Keratinocyte (primary cell): Measurements from ENCODE around the gene EPHA2. TPM values are rescaled to one million over a fixed set of nuclear protein-coding genes. Genes with fewer than 3 reads are reported as not detected.

Experiments
- DNase-seq: peaks from one replicate; pipeline ENCODE4 v3.0.0-alpha.2; 2011; ENCODE audit warnings: low read depth, missing footprints, low spot score
- FAIRE-seq: peaks from 2 replicates; lab custom pipeline; 2011; peaks lifted over from hg19 to GRCh38; lab: Jason Lieb, UNC
- H2AFZ ChIP-seq: 2 replicates; pipeline ENCODE4 v1.6.0; 2012; ENCODE audit warnings: low read length, control low read depth, inconsistent platforms; ENCODE audit not compliant: control insufficient read depth
- H3K27ac ChIP-seq: 2 replicates; pipeline ENCODE4 v1.5.1; 2011; ENCODE audit warnings: low read length; ENCODE audit not compliant: control insufficient read depth, insufficient read depth
- H3K27me3 ChIP-seq: 3 replicates; pipeline ENCODE4 v1.6.0; 2011; ENCODE audit warnings: low read length; ENCODE audit not compliant: control insufficient read depth, insufficient read depth; ENCODE audit errors: extremely low read depth
- H3K36me3 ChIP-seq, 2 experiments: 2 replicates in 1 of 2; 3 replicates in 1 of 2; pipeline ENCODE4 v1.5.1; 2011; ENCODE audit warnings: low read length in 2 of 2, mild to moderate bottlenecking in 1 of 2; ENCODE audit not compliant: control insufficient read depth in 2 of 2, insufficient read depth in 2 of 2; ENCODE audit errors: extremely low read depth in 1 of 2
- H3K4me1 ChIP-seq: 3 replicates; pipeline ENCODE4 v1.5.1; 2011; ENCODE audit warnings: low read length; ENCODE audit not compliant: control insufficient read depth, insufficient read depth; ENCODE audit errors: extremely low read depth
- H3K4me2 ChIP-seq: 3 replicates; pipeline ENCODE4 v1.6.0; 2011; ENCODE audit warnings: low read depth, low read length; ENCODE audit not compliant: control insufficient read depth, insufficient read depth; ENCODE audit errors: extremely low read depth
- H3K4me3 ChIP-seq, 3 experiments: fragments of 200-600 bp in 1 of 3; sonication (generic) in 1 of 3; 2 replicates in 2 of 3; 3 replicates in 1 of 3; pipeline ENCODE4 v1.5.1; 2011 to 2016; ENCODE audit warnings: low read length in 3 of 3, mild to moderate bottlenecking in 3 of 3, control low read depth in 2 of 3, inconsistent platforms in 1 of 3, low read depth in 1 of 3, mixed read lengths in 1 of 3, mixed run types in 1 of 3, moderate library complexity in 1 of 3; ENCODE audit not compliant: control insufficient read depth in 2 of 3, insufficient read depth in 2 of 3; ENCODE audit errors: extremely low read depth in 1 of 3
- H3K79me2 ChIP-seq: 2 replicates; pipeline ENCODE4 v1.6.0; 2012; ENCODE audit warnings: low read length; ENCODE audit not compliant: control insufficient read depth, insufficient read depth
- H3K9ac ChIP-seq: 3 replicates; pipeline ENCODE4 v1.6.0; 2011; ENCODE audit warnings: low read length; ENCODE audit not compliant: control insufficient read depth, insufficient read depth; ENCODE audit errors: extremely low read depth
- H3K9me1 ChIP-seq: 3 replicates; pipeline ENCODE4 v1.6.0; 2011; ENCODE audit warnings: low read length; ENCODE audit not compliant: control insufficient read depth, insufficient read depth; ENCODE audit errors: extremely low read depth
- H3K9me3 ChIP-seq: 2 replicates; pipeline ENCODE4 v1.5.1; 2012; ENCODE audit warnings: low read depth, low read length; ENCODE audit not compliant: control insufficient read depth
- H4K20me1 ChIP-seq: 3 replicates; pipeline ENCODE4 v1.6.0; 2011; ENCODE audit warnings: low read length; ENCODE audit not compliant: control insufficient read depth, insufficient read depth; ENCODE audit errors: extremely low read depth
- EZH2 ChIP-seq: IDR thresholded peaks from one replicate; pipeline ENCODE4 v1.6.1; 2012; ENCODE audit warnings: inconsistent platforms, mild to moderate bottlenecking, low read length, moderate library complexity
- dilution Hi-C: fragments of 300-500 bp; cut with MboI; formaldehyde crosslinking; loops from one replicate; pipeline ENCODE4 v1.7.0; 2020; ENCODE audit warnings: low sequenced_read_pairs; ENCODE audit not compliant: extremely low pct_ligation_motif_present
- polyA plus RNA-seq, 5 experiments: library from polyadenylated mRNA; depleted of rRNA in 3 of 5; stranded (reverse) in 3 of 5; stranded (forward) in 1 of 5; unstranded in 1 of 5; fragments of >200 nt; gene quantifications; 1 replicate in 1 of 5; 2 replicates in 3 of 5; 3 replicates in 1 of 5; pipeline versions ENCODE4 v1.2.1 to v1.2.3, GENCODE V29; 2011 to 2012; ENCODE audit warnings: missing spikeins in 2 of 5, low read depth in 1 of 5, low replicate concordance in 1 of 5
- TF ChIP-seq, protein P1 (sequence below), 3 experiments: IDR thresholded peaks in 1 of 3; conservative IDR thresholded peaks in 1 of 3; optimal IDR thresholded peaks in 1 of 3; 2 replicates in 2 of 3; 3 replicates in 1 of 3; pipeline versions ENCODE3 to v1.5.1; 2011; ENCODE audit warnings: low read length in 3 of 3, mild to moderate bottlenecking in 3 of 3, moderate library complexity in 2 of 3, control low read depth in 1 of 3, inconsistent platforms in 1 of 3; ENCODE audit not compliant: insufficient read depth in 2 of 3; ENCODE audit errors: extremely low read depth in 1 of 3

Gene EPHA2
- polyA plus RNA-seq, 1 donor (not counting 4 experiments of a cell fraction or from before 2014, with no cell fraction given), result 55.6 TPM

DNA sequence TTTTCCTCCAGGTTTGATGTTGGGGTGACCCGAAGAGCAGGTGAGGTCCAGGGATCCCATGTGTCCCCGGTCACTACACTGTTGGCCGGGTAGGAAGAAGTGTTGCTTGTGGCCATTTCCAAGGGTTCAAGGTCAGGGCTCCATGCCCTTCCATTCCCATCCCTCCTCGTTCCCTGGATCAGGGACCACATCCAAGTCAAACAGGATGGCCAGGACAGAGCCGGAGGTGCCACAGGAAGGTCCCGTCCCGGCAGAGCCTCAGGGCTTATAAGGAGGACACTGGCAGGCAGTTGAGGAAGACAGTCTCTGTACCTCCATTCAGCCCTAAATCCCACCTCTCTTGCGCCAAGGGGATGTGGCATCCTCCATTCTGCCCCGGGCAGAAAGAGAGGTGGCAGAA is 60.4 kb downstream of the EPHA2 start:
- dilution Hi-C loops, result no loop called here
- no peaks in the 10 kb centered on the region for H3K9me1 ChIP-seq
- H3K4me3 ChIP-seq, result no peak overlapping the region
- H3K9ac ChIP-seq, result no peak overlapping the region
- H3K4me1 ChIP-seq, result no peaks in the 10 kb centered on the region
- H3K4me2 ChIP-seq, result no peak overlapping the region
- no peaks in the 10 kb centered on the region for H3K9me3 ChIP-seq
- H3K27me3 ChIP-seq, result peaks cover 15% of the 10 kb centered on the region
- H4K20me1 ChIP-seq, result no peaks in the 10 kb centered on the region
- no peak for FAIRE-seq
- H3K27ac ChIP-seq, result no peak overlapping the region
- no peak overlapping the region for H2AFZ ChIP-seq
- DNase-seq, result no peak
- H3K79me2 ChIP-seq, result no peaks in the 10 kb centered on the region
- H3K36me3 ChIP-seq, result no peaks in the 10 kb centered on the region
- TF ChIP-seq EZH2, result no peak
- TF ChIP-seq, protein P1, sequence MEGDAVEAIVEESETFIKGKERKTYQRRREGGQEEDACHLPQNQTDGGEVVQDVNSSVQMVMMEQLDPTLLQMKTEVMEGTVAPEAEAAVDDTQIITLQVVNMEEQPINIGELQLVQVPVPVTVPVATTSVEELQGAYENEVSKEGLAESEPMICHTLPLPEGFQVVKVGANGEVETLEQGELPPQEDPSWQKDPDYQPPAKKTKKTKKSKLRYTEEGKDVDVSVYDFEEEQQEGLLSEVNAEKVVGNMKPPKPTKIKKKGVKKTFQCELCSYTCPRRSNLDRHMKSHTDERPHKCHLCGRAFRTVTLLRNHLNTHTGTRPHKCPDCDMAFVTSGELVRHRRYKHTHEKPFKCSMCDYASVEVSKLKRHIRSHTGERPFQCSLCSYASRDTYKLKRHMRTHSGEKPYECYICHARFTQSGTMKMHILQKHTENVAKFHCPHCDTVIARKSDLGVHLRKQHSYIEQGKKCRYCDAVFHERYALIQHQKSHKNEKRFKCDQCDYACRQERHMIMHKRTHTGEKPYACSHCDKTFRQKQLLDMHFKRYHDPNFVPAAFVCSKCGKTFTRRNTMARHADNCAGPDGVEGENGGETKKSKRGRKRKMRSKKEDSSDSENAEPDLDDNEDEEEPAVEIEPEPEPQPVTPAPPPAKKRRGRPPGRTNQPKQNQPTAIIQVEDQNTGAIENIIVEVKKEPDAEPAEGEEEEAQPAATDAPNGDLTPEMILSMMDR (optimal IDR thresholded peaks at IDR 0.05 in 1 of 3, IDR thresholded peaks at IDR 0.05 in 1 of 3, conservative IDR thresholded peaks at IDR 0.05 in 1 of 3; ENCODE audit: extremely low read depth in 1 of 3, insufficient read depth in 2 of 3, low read length in 3 of 3), result no peak

DNA sequence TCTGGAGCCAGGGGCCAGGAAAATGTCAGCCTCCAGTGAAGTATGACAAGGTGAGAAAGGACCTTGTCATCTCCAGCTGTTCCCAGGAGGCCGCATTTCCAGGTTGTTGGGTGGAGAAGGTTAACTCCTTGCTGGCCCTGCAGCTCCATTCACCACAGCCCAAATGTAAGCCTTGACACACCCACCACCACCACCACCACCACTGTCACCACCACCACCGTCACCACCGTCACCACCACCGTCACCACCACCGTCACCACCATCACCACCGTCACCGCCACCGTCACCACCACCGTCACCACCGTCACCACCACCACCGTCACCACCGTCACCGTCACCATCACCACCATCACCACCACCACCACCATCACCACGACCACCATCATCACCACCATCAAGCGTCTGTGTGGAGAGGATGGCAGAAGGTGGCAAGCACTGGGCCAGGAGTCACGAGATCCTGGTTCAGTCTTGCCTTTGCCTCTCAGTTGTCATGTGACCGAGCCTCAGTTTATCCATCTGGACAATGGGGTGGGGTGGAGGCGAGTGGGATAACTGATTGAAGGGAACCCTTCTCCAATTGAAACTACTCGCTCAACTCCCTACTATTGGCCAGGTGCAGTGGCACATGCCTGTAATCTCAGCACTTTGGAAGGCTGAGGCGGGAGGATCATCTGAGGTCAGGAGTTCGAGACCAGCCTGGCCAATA is 61.3 kb downstream of the EPHA2 start:
- FAIRE-seq (no peak), DNase-seq (no peak)
- H4K20me1 ChIP-seq, result no peaks in the 10 kb centered on the region
- H3K9ac ChIP-seq, result no peak overlapping the region
- no peaks in the 10 kb centered on the region for H3K9me3 ChIP-seq
- no peaks in the 10 kb centered on the region for H3K36me3 ChIP-seq
- no peak overlapping the region for H3K4me2 ChIP-seq
- no peaks in the 10 kb centered on the region for H3K4me1 ChIP-seq
- peaks cover 22% of the 10 kb centered on the region for H3K27me3 ChIP-seq
- TF ChIP-seq, protein P1 (optimal IDR thresholded peaks at IDR 0.05 in 1 of 3, IDR thresholded peaks at IDR 0.05 in 1 of 3, conservative IDR thresholded peaks at IDR 0.05 in 1 of 3; ENCODE audit: extremely low read depth in 1 of 3, insufficient read depth in 2 of 3, low read length in 3 of 3), result no peak
- no peak for TF ChIP-seq EZH2
- dilution Hi-C loops, result no loop called here
- no peak overlapping the region for H3K27ac ChIP-seq
- no peak overlapping the region for H3K4me3 ChIP-seq
- no peaks in the 10 kb centered on the region for H3K79me2 ChIP-seq
- H3K9me1 ChIP-seq, result no peaks in the 10 kb centered on the region
- no peak overlapping the region for H2AFZ ChIP-seq
